Activated CD8-positive, alpha-beta memory T cell treated with anti-CD3 and anti-CD28 coated beads, Interleukin-2, amount 50 U/mL, for 4 hours (primary cell): ENCODE results near the gene ENTREP1.

ENCODE experiments used
- DNase-seq: peaks from one replicate; pipeline ENCODE4 v3.0.0-alpha.2; 2020

Gene ENTREP1

DNA sequence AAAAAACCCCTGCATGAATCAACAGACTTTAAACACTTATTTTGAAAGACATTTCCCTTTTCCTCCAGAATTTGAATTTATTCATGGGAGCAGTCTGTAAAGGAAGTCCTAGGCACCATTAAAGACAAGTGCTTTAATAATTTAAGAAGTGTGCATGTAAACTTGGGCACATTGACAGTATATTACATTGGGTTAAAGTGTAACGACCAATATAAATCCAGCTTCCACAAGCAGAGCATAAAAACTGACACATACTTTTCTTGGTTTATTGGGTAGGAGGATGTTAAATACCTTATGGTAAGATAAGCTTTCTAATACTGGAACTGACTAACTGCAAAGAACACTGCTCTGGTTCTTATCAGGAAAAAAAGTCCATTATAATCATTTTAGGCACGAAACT is 1.2 kb upstream of the ENTREP1 start:
- no peak for DNase-seq

- DNase-seq: no peak
These were observed 596 bp downstream of the ENTREP1 start for GRCh38 chr9:69325409-69326212.

DNA sequence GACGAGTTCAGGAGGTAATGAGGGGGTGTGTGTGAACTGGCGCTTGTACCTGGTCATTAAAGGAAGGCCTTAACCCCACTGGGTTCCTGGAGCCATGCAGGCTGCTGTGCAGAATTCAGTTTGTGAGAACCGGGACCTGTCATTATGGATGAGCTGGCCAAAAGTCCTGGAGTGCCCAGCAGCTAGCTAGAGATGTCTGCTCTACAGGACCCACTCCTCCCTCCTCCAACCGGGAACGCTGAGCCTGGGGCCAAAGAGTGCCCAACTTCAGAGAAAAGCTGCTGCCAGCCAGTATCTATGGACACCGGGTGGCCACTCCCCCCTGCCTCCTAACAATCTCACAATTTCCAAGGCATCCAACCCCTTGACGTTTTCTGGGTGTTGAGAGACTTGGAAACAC is 1.2 kb downstream of the ENTREP1 start:
- no peak for DNase-seq

DNA sequence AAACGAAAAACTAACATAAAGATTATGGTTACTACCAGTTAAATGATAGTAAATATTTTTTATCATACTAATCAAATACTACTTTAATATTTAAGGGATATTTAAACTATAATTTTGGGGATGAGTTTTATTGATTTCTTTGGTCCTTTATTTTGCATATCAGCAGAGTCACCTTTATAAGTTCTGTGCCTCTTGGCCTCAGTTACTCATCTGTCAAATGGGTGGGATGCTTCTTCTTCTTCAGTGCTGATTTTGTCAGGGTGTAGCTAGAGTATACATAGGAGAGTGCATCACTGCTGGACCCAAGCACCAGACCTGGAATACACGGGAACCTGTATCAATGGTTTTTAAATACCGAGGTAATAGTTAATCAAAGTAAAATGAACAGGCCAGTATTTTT is 5.6 kb downstream of the ENTREP1 start:
- no peak for DNase-seq

GRCh38 chr9:69331444-69331843 is 6.4 kb downstream of the ENTREP1 start:
- DNase-seq: no peak

DNA sequence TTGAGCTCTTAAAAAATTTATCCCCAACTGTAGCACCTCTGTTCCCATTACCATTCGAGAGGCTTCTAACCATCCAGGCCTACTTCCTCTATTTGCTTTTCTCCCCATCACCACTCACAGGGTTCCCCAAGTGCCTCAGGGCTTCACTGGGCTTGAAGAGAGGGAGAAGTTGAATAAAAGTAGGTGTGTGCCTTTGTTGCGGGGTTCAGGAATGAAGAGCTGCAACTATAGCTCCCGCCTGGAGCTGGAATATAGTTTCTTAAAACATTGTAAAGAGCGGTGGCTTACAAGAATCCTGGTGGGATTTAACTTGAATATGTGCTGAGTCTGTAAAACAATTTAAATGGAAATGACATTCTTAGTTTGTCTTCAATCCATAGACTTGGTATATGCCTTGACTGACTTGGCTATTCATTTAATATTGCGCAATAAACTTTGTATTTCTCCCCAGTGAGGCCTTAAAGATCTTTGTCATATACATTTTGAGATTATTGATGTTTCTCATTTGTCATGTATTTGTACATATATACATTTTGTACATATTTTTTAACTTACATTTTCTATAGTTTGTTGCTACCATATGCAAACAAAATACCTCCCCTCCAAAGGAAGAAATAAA is 7.2 kb downstream of the ENTREP1 start:
- no peak for DNase-seq

DNA sequence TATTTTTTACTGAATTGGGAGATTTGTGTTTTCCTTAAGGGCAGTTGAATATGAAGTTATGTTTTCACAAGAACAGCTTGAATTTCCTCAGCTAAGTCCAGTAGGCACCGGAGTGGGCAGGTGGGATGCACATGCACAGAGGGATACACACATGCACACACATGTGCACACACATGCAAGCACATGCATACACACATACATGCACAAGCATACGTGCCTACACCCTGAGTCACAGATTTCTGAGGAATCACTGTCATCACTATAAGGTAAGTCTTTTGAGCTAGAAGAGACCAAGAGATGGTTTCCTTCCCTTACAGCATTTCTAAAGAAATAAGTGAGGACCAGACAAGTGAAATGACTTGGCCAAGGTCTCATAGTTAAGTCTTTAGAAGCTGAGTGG is 8.7 kb downstream of the ENTREP1 start:
- no peak for DNase-seq

GRCh38 chr9:69334317-69334716 is 9.3 kb downstream of the ENTREP1 start:
- no peak for DNase-seq

- no peak for DNase-seq
These were observed 14.6 kb downstream of the ENTREP1 start for GRCh38 chr9:69339620-69340019.

- no peak for DNase-seq
These were observed 15.6 kb downstream of the ENTREP1 start for GRCh38 chr9:69340631-69341030.

DNA sequence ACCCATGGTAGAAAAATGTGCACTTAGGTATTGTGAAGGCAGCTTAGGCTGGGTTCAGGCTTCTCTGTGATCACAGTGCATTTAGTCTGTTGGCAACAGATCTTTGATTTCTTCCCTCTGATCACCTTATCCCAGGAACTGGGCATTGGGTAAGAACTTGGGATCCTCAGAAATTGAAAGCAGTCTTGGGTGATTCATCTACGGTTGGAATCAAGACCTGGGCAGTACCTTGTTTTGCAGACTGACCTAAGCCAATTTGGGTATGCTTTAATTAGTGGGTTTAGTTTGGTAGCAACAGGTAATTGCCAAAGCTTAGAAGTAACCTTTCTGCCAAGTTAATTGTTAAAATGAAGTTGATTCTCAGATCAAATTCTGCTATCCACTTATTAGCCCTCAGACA is 17.8 kb downstream of the ENTREP1 start:
- DNase-seq: no peak

GRCh38 chr9:69344459-69344858 is 19.4 kb downstream of the ENTREP1 start:
- no peak for DNase-seq

GRCh38 chr9:69346596-69347390 is 21.8 kb downstream of the ENTREP1 start:
- no peak for DNase-seq

DNA sequence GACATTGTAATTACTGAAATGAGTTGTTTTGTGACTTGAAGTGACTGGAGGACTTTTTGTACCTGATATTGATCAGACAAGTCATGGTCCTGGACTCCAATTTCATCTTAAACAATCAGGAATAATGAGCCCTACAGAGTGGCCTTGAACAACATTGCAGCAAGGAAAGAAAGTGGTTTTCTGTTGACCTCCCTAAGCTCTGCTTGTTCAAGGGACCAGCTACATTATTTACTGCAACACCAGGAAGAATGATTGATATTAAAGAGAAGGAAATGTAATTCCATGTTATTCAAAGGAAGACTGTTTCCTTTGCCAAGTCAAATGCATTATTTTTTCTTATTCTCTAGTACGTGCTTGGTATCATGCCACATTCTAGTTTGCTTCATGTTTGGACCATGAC is 22.6 kb downstream of the ENTREP1 start:
- DNase-seq: no peak

DNA sequence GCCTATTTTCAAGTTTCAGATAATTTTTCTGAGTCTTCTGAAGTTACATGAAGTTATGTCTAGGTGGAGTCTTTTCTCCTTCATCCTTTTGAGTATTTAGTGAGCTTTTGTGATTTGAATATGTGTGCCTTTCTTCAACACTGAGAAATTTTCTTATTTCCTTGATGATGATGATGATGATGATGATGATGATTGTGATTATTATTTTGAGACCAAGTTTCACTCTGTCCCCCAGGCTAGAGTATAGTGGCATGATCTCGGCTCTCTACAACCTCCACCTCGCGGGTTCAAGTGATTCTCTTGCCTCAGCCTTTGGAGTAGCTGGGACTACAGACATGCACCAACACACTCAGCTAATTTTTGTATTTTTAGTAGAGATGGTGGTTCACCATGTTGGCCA is 26.2 kb downstream of the ENTREP1 start:
- DNase-seq: no peak

DNA sequence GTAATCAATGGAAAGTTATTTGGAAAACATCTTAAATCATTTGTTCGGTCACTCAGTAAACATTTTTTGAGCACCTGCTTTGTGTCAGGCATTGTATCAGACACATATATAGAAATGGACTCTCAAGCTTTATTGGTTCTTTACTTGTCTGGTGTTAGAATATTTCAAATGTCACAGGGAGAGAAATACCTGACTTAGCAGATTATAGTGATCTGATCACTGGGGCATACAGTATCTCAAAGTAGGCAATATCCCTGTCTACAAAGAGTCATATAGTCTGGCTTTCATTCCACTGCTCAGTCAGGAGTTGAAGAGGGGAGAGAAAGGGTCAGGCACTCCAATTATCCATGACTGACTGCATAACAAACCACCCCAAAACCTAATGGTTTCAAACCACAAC is 30.2 kb downstream of the ENTREP1 start:
- no peak for DNase-seq

DNA sequence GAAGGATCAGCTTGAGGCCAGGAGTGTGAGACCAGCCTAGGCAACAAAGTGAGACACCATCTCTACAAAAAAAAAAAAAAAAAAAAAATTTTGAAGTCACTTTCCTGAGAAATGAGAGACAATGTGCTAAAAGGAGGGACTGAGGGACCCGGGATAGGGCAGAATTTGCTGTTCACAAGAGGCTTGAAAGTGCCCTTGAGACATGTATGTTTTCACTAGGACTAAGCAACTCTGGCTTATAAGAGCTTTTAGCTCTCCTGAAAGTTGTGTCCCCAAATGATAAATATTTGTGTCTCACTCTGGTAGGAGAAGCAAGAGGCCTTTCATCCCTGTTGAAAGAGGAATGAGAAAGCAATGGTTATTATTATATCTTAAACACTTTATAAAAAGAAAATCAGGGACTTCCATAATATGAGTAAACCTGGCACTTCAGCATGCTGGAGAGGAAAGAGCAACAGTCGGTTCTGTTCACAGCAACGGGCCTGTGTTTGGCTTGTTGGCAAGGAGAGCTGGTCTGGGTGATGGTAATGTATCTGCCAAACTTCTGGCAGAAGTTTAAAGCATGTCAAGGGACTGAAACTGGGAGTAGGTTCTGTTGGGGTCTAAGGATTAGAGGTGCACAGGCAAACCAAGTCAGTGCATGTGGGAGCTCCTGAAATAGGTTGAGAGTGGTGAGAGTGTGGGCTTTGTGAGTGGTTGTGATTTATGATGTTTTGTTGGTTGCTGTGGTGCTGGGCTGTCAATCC is 32.2 kb downstream of the ENTREP1 start:
- no peak for DNase-seq

DNA sequence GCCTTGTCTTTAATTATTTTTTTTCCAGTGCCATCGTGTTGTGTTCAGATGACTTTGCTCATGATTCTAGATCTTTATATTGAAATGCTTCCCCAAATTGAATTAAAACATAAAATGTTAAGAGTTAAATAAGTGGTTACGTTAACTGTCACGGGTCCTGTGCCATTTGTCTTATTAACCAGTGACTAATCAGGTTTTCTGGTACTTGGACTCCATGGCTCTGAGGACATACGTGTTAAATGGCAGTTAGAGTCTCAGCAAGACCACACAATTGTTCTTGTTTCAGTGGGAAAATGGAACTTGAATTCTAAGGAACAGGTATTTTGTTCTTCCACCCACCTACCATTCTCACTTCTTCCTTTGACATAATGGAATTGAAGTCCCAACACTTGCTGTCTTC is 32.8 kb downstream of the ENTREP1 start:
- no peak for DNase-seq

DNA sequence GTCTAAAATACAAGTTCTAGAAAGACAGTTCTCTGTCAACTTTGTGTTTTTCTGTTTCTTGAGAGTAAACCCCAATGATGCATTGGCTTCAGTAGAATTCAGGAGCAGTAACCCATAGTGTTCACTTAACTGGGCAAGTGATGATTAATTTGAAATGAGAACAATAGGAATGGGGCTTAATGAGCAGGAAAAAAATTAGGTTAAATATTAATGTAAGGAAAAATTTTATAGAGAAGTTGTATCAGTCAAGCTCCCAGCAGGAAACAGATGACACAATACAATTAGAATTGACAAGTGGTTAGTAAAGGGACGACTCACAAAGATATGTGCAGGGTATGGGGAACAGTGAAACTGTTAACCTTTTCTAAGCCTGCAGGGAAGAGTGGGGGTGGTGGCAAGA is 38.2 kb downstream of the ENTREP1 start:
- DNase-seq: no peak

- DNase-seq: no peak
These were observed 39.6 kb downstream of the ENTREP1 start for GRCh38 chr9:69364510-69365150.

DNA sequence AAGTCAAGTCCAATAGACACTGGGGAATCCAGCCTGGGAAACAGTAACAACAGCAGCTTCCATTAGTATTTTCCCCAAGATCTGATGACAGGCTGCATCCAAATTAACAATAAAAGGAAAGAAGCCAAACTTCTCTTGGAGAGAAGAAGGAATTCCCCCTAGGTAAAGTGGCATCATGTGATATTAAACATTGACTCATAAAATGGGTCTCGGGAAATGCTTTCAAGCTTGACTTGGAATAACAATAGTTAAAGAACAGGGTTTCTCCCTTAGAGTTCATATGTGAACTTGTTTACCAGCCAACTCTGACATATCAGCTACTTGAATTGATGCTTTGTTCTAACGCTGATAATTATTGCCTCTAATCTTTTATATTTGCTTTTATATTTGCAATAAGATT is 45.4 kb downstream of the ENTREP1 start:
- DNase-seq: no peak

DNA sequence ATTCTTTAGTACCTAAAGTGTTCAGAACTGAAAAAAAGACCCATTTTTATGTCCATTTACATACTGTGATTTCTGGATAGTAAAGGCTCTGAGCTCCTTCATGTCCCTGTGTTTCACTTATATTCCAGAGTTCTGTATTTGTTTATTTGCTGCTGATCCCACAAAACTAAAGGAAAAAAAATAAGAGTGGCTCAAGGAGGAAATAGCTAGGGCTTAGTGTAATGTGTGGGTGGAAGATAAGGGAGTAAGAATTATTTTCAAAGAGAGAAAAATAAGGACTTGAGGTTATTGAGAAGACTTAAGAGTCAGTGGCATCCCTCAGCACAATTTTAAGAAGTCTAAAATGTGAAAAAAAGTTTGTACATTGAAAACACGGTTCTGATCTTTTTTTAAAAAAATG is 46.0 kb downstream of the ENTREP1 start:
- no peak for DNase-seq

GRCh38 chr9:69376651-69377050 is 51.6 kb downstream of the ENTREP1 start:
- no peak for DNase-seq
